OCI-LY3 (cell line): ENCODE data around the gene C9orf50.

Experiments used
- H2AFZ ChIP-seq: fragments of 200-600, 300-600 bp; shearing (Covaris generic); 2 replicates; pipeline ENCODE4 v1.6.0; 2014; ENCODE audit warnings: antibody characterized with exemption, low read depth, low read length
- H3K27ac ChIP-seq: fragments of 200-600, 300-600 bp; sonication (generic); 2 replicates; pipeline ENCODE4 v1.5.1; 2014; ENCODE audit warnings: mild to moderate bottlenecking, low read length, moderate library complexity, mixed read lengths
- H3K27me3 ChIP-seq: fragments of 200-600, 300-600 bp; sonication (generic); 2 replicates; pipeline ENCODE4 v1.6.1; 2014; ENCODE audit warnings: low read depth, low read length, mixed read lengths
- H3K36me3 ChIP-seq: fragments of 200-600, 300-600 bp; sonication (generic); replicated peaks from 2 replicates; pipeline ENCODE3; 2014; ENCODE audit warnings: low read depth, low read length, mixed read lengths
- H3K4me1 ChIP-seq: fragments of 300-600, 200-600 bp; sonication (generic); 2 replicates; pipeline ENCODE4 v1.6.1; 2014; ENCODE audit warnings: low read length, mixed read lengths
- H3K4me2 ChIP-seq: fragments of 200-600, 300-600 bp; sonication (generic); 2 replicates; pipeline ENCODE4 v1.6.1; 2014; ENCODE audit warnings: low read length, mixed read lengths
- H3K4me3 ChIP-seq: fragments of 300-600, 200-600 bp; sonication (generic); 2 replicates; pipeline ENCODE4 v1.5.1; 2014; ENCODE audit warnings: antibody characterized with exemption, mild to moderate bottlenecking, low read length, moderate library complexity
- H3K79me2 ChIP-seq: fragments of 300-600, 200-600 bp; shearing (Covaris generic); 2 replicates; pipeline ENCODE4 v1.6.1; 2014; ENCODE audit warnings: mild to moderate bottlenecking, low read length, mixed read lengths
- H3K9ac ChIP-seq: fragments of 300-600, 200-600 bp; shearing (Covaris generic); 2 replicates; pipeline ENCODE4 v1.6.0; 2014; ENCODE audit warnings: mild to moderate bottlenecking, low read length, moderate library complexity
- H3K9me3 ChIP-seq: fragments of 200-600, 300-600 bp; shearing (Covaris generic); 2 replicates; pipeline ENCODE4 v1.6.1; 2014; ENCODE audit warnings: low read length, mixed read lengths; ENCODE audit not compliant: insufficient read depth
- H4K20me1 ChIP-seq: fragments of 200-600, 300-600 bp; sonication (generic); 2 replicates; pipeline ENCODE4 v1.6.1; 2016; ENCODE audit warnings: low read length, mixed read lengths; ENCODE audit not compliant: insufficient read depth
- CTCF ChIP-seq: fragments of 200-600, 300-600 bp; sonication (generic); IDR thresholded peaks from 2 replicates; pipeline ENCODE4 v1.5.1; 2014; ENCODE audit warnings: antibody characterized with exemption, low read length, low read depth
- EZH2phosphoT487 ChIP-seq: fragments of 200-600 bp; shearing (Covaris generic); IDR thresholded peaks from 2 replicates; pipeline ENCODE4 v1.6.1; 2018; ENCODE audit warnings: antibody characterized with exemption, mixed run types, low read depth

C9orf50 gene

DNA sequence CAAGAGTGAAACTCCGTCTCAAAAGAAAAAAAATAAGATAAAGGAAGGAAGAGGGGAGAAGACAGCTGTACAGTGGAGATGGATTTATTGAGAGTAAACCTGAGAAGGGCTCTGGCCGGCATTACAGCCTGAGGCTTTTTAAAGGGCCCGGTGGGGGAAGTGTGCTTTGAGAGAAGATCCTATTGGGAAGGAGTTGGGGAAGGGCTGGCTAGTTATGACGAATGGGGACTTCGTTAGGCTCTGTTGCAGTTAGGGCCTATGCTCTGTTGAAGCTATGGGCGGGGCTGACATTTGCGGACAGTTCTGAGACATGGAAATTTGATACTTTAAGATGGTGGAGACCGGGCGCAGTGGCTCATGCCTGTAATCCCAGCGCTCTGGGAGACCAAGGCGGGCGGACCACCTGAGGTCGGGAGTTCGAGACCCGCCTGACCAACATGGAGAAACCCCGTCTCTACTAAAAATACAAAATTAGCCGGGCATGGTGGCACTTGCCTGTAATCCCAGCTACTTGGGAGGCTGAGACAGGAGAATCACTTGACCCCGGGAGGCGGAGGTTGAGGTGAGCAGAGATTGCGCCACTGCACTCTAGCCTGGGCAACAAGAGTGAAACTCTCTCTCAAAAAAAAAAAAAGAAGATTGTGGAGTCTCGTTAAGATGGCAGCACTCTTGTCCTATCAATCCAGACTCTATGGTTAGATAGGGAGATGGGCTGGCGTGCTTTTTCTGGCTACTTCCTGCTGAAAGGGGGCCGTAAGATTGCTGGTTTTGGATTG, 33.2 kb downstream of the C9orf50 start:
- Histone ChIP-seq H3K4me3 (no peak overlapping the region), H2AFZ (no peak overlapping the region), H3K9ac (no peak overlapping the region), H3K4me2 (no peak overlapping the region), H3K27me3 (0 out of 2 replicates have a peak, but pooled peaks cover 2% of the 10 kb centered on the region), H3K36me3 (no peaks in the 10 kb centered on the region), H4K20me1 (no peaks in the 10 kb centered on the region), H3K27ac (no peak overlapping the region), H3K4me1 (peaks cover 14% of the 10 kb centered on the region), H3K79me2 (no peaks in the 10 kb centered on the region), H3K9me3 (no peaks in the 10 kb centered on the region)
- TF ChIP-seq CTCF, result no peak
- no peak for TF ChIP-seq EZH2phosphoT487

DNA sequence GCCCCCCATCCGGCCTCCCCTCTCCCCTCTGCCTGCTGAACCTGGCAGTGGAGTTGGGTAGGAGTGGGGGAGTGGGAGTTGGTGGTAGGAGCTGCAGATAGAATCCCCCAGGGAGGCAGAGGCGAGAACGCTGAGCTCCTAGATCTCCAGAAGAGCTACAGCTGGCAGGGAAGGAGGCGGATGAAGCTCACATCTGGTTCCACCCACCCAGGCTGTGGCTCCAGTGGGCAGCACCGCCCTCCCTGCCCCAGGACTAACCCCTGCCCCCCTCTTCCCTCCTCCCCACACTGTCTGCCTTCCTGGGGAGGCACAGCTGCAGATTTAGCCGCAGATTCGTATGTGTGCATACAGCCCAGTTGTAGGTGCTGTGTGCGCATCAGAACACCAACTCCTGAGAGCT, 34.2 kb downstream of the C9orf50 start:
- Histone ChIP-seq H3K36me3 (no peaks in the 10 kb centered on the region), H3K9me3 (no peaks in the 10 kb centered on the region), H3K79me2 (no peaks in the 10 kb centered on the region), H3K27ac (no peak overlapping the region), H3K4me3 (no peak overlapping the region), H3K9ac (no peak overlapping the region), H3K4me1 (peaks cover 24% of the 10 kb centered on the region), H3K27me3 (0 out of 2 replicates have a peak, but pooled peaks cover 2% of the 10 kb centered on the region), H2AFZ (no peak overlapping the region), H3K4me2 (no peak overlapping the region), H4K20me1 (no peaks in the 10 kb centered on the region)
- TF ChIP-seq EZH2phosphoT487 (no peak), CTCF (no peak)

DNA sequence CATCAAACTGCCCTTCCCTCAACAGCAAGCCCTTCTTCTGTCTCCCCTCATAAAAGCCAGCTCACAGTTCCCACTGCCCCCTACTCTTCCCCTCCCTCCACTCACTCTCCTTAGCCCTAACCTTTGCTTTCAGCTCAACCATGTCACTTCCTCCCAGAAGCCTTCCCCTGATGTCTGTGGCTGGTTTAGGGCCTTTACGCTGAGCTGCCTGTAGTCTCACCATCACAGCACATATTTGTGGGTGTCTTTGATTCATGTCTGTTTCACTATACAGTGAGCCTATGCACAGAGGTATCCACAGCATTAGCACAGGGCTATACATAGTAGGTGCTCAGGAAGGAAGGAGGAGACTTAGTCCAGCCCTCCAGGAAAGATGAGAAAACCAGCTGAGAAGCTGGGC, 34.7 kb downstream of the C9orf50 start:
- no peak overlapping the region for H3K4me2 ChIP-seq
- TF ChIP-seq CTCF (no peak), EZH2phosphoT487 (no peak)
- 0 out of 2 replicates have a peak, but pooled peaks cover 2% of the 10 kb centered on the region for H3K27me3 ChIP-seq
- no peak overlapping the region for H3K4me3 ChIP-seq
- H3K4me1 ChIP-seq, result peaks cover 29% of the 10 kb centered on the region
- no peak overlapping the region for H3K27ac ChIP-seq
- no peaks in the 10 kb centered on the region for H3K9me3 ChIP-seq
- H3K9ac ChIP-seq, result no peak overlapping the region
- no peaks in the 10 kb centered on the region for H3K79me2 ChIP-seq
- H4K20me1 ChIP-seq, result no peaks in the 10 kb centered on the region
- no peak overlapping the region for H2AFZ ChIP-seq
- H3K36me3 ChIP-seq, result no peaks in the 10 kb centered on the region

DNA sequence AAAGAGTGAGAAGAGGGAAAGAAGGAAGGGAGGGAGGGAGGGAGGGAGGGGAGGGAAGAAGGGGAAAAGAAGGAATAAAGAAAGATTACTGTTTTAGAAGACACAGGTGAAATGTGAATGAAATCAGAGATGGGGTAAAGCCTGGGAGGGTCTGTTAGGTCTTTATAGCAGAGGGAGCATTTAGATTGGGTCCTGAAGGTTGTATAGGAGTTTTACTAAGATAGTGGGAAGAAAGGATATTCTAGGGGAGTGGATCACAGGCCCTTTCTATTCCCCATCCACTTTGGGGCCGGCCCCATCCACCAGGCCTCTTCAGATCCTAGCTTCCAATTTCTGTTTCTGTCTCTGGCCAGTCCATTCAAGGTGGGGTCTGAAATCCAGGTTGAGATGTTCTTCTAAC, 35.5 kb downstream of the C9orf50 start:
- H3K4me2 ChIP-seq, result no peak overlapping the region
- 0 out of 2 replicates have a peak, but pooled peaks cover 2% of the 10 kb centered on the region for H3K27me3 ChIP-seq
- no peaks in the 10 kb centered on the region for H3K36me3 ChIP-seq
- TF ChIP-seq CTCF (no peak), EZH2phosphoT487 (no peak)
- H4K20me1 ChIP-seq, result no peaks in the 10 kb centered on the region
- no peak overlapping the region for H3K9ac ChIP-seq
- no peak overlapping the region for H2AFZ ChIP-seq
- H3K4me3 ChIP-seq, result no peak overlapping the region
- no peaks in the 10 kb centered on the region for H3K9me3 ChIP-seq
- no peak overlapping the region for H3K27ac ChIP-seq
- peaks cover 38% of the 10 kb centered on the region for H3K4me1 ChIP-seq
- no peaks in the 10 kb centered on the region for H3K79me2 ChIP-seq
